B cell (primary cell): ENCODE measurements around the gene REPS2. TPM values are rescaled to one million over a fixed set of nuclear protein-coding genes. Genes with fewer than 3 reads are reported as not detected.

Experiments
- ATAC-seq: fragments of 200-7000 bp; cut with Tn5 transposase; one replicate; pipeline ENCODE4 v1.10.0; 2021; ENCODE audit warnings: low read depth, mild to moderate bottlenecking, moderate number of reproducible peaks, moderate library complexity
- CTCF ChIA-PET: fragments of 350-600 bp; sonication (Branson Sonifier 250); formaldehyde crosslinking; loops from one replicate; lab custom pipeline; 2021; ENCODE audit warnings: antibody characterized with exemption, inconsistent platforms; lab: Charles Lee
- POLR2A ChIA-PET: fragments of 350-600 bp; sonication (Branson Sonifier 250); formaldehyde crosslinking; loops from one replicate; lab custom pipeline; 2021; ENCODE audit warnings: antibody characterized with exemption; lab: Charles Lee
- DNase-seq: peaks from one replicate; pipeline ENCODE4 v3.0.0; 2013
- H2AFZ ChIP-seq: 2 replicates; pipeline ENCODE4 v1.6.1; 2012; ENCODE audit warnings: mild to moderate bottlenecking, low read depth, low read length; ENCODE audit not compliant: insufficient read depth, poor library complexity, severe bottlenecking
- H3K27ac ChIP-seq, 2 donors: 1 replicate in 1 of 2; 2 replicates in 1 of 2; pipeline ENCODE4 v1.5.1; 2012 to 2013; ENCODE audit warnings: low read length in 2 of 2, mild to moderate bottlenecking in 2 of 2, moderate library complexity in 1 of 2
- H3K27me3 ChIP-seq, 4 experiments: fragments of 200-600 bp in 1 of 4; sonication (generic) in 1 of 4; replicated peaks in 1 of 4; 1 replicate in 2 of 4; 2 replicates in 2 of 4; pipeline versions ENCODE4 v1.6.1 to v1.7.0; 2013 to 2016; ENCODE audit warnings: low read length in 3 of 4, mild to moderate bottlenecking in 2 of 4, mixed read lengths in 1 of 4, moderate library complexity in 1 of 4; ENCODE audit not compliant: insufficient read depth in 4 of 4, control insufficient read depth in 3 of 4; ENCODE audit errors: control extremely low read depth in 1 of 4
- H3K36me3 ChIP-seq, 2 experiments: replicated peaks in 1 of 2; 1 replicate in 1 of 2; 2 replicates in 1 of 2; pipeline versions ENCODE4 v1.6.1 to v1.7.1; 2013; ENCODE audit warnings: low read length in 1 of 2; ENCODE audit not compliant: insufficient read depth in 2 of 2, control insufficient read depth in 1 of 2; ENCODE audit errors: control extremely low read depth in 1 of 2, extremely low read depth in 1 of 2
- H3K4me1 ChIP-seq, 2 donors: fragments of 200-600 bp in 1 of 2; sonication (generic) in 1 of 2; 1 replicate in 1 of 2; 2 replicates in 1 of 2; pipeline versions ENCODE4 v1.5.1 to v1.6.1; 2013 to 2017; ENCODE audit warnings: low read length in 2 of 2; ENCODE audit not compliant: control insufficient read depth in 2 of 2, insufficient read depth in 2 of 2
- H3K4me2 ChIP-seq: replicated peaks from 2 replicates; pipeline ENCODE3; 2012; ENCODE audit warnings: mild to moderate bottlenecking, low read depth, low read length; ENCODE audit not compliant: poor library complexity, severe bottlenecking
- H3K4me3 ChIP-seq, 5 experiments: fragments of 200-600 bp in 1 of 5; sonication (generic) in 1 of 5; 1 replicate in 3 of 5; 2 replicates in 2 of 5; pipeline versions ENCODE4 v1.5.1 to v1.7.0; 2011 to 2016; ENCODE audit warnings: low read length in 4 of 5, mild to moderate bottlenecking in 4 of 5, low read depth in 2 of 5, control low read depth in 1 of 5, moderate library complexity in 1 of 5; ENCODE audit not compliant: insufficient read depth in 1 of 5; ENCODE audit errors: control extremely low read depth in 1 of 5, extremely low read depth in 1 of 5
- H3K79me2 ChIP-seq: fragments of 200-600 bp; sonication (generic); one replicate; pipeline ENCODE4 v1.6.0; 2016; ENCODE audit warnings: low read length; ENCODE audit not compliant: control insufficient read depth, insufficient read depth
- H3K9ac ChIP-seq: fragments of 200-600 bp; sonication (generic); 2 replicates; pipeline ENCODE4 v1.6.1; 2017; ENCODE audit warnings: mild to moderate bottlenecking, low read length, moderate library complexity
- H3K9me3 ChIP-seq, 3 donors: one replicate each; pipeline versions ENCODE4 v1.6.1 to v1.7.1; 2013; ENCODE audit warnings: low read length in 2 of 3; ENCODE audit not compliant: control insufficient read depth in 2 of 3, insufficient read depth in 1 of 3; ENCODE audit errors: control extremely low read depth in 1 of 3
- H4K20me1 ChIP-seq: 2 replicates; pipeline ENCODE4 v1.6.0; 2012; ENCODE audit warnings: mild to moderate bottlenecking, low read length; ENCODE audit not compliant: insufficient read depth, control insufficient read depth, poor library complexity, severe bottlenecking
- H3K27ac Mint-ChIP-seq: one replicate; pipeline ENCODE4 v1.8.0; 2021; ENCODE audit warnings: mixed read lengths
- H3K27me3 Mint-ChIP-seq: one replicate; pipeline ENCODE4 v1.8.0; 2021; ENCODE audit warnings: mixed read lengths
- H3K4me1 Mint-ChIP-seq: one replicate; pipeline ENCODE4 v1.8.0; 2021; ENCODE audit warnings: mixed read lengths
- H3K4me3 Mint-ChIP-seq: one replicate; pipeline ENCODE4 v1.8.0; 2021; ENCODE audit warnings: mixed read lengths
- H3K9me3 Mint-ChIP-seq: one replicate; pipeline ENCODE4 v1.8.0; 2022; ENCODE audit warnings: mixed read lengths; ENCODE audit not compliant: insufficient read depth
- EZH2 ChIP-seq: IDR thresholded peaks from 2 replicates; pipeline ENCODE4 v1.6.1; 2012; ENCODE audit warnings: borderline replicate concordance, low read depth, mild to moderate bottlenecking, moderate library complexity, low read length; ENCODE audit not compliant: insufficient read depth, poor library complexity, severe bottlenecking
- WGBS: methylation state at CpG from one replicate; pipeline ENCODE4 v1.1.5; 2013; ENCODE audit warnings: missing lambda C conversion rate; ENCODE audit not compliant: insufficient coverage; 5-methylcytosine and 5-hydroxymethylcytosine counted together
- intact Hi-C: fragments of 100-400 bp; cut with micrococcal nuclease; formaldehyde crosslinking; loops from one replicate; pipeline ENCODE4 v1.10.0; 2022
- polyA plus RNA-seq: library from polyadenylated mRNA; depleted of rRNA; stranded (reverse); fragments of >200 nt; gene quantifications from 2 replicates; pipeline ENCODE4 v1.2.3, GENCODE V29; 2012
- total RNA-seq, 2 donors: library from RNA; stranded (reverse); fragments of 120-200 nt in 1 of 2; gene quantifications; 1 replicate in 1 of 2; 2 replicates in 1 of 2; pipeline versions ENCODE4 v1.2.3 to v1.2.4, GENCODE V29; 2013 to 2022
- TF ChIP-seq, protein P1 (sequence below): fragments of 200-600 bp; IDR thresholded peaks from one replicate; pipeline ENCODE4 v1.8.0; 2022; ENCODE audit warnings: antibody characterized with exemption, mild to moderate bottlenecking

REPS2 gene
- total and polyA plus RNA-seq, 2 donors (not counting 1 experiment from before 2014, with no cell fraction given) = 1.1 to 4.9 TPM

DNA sequence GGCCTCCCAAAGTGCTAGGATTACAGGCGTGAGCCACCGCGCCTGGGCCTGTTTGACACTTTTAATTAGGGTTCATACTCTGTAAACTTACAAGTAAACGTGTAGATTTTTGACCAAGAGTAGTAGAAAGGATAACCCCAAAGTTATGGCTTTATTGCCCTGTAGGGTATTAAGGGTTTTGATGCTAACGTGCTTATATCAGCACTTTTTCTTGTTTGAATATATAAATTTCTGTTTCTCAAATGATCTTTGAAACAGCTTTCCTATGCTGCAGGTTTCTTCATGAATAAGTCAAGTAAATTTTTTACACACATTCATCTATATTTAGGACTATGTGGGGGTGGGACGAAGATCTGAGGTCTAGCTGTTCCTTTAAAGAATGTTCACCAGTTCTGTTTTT is 29.3 kb upstream of the REPS2 start:
- Histone ChIP-seq H3K36me3 (no peaks in the 10 kb centered on the region), H3K27me3 (no peaks in the 10 kb centered on the region), H3K27ac (no peak overlapping the region), H3K79me2 (no peaks in the 10 kb centered on the region), H3K4me1 (no peaks in the 10 kb centered on the region), H3K9me3 (no peaks in the 10 kb centered on the region), H4K20me1 (no peaks in the 10 kb centered on the region), H3K9ac (no peak overlapping the region), H2AFZ (no peak overlapping the region), H3K4me3 (no peak overlapping the region), H3K4me2 (no peak overlapping the region)
- Mint-ChIP-seq H3K4me3 (no peak overlapping the region), H3K27me3 (peaks cover 4% of the 10 kb centered on the region), H3K9me3 (no peaks in the 10 kb centered on the region), H3K27ac (no peak overlapping the region), H3K4me1 (no peaks in the 10 kb centered on the region)
- WGBS = no CpG with 5 or more reads among the region's 6 CpGs
- ChIA-PET POLR2A (no interaction called here), CTCF (no interaction called here)
- no peak for TF ChIP-seq EZH2
- TF ChIP-seq, protein P1, sequence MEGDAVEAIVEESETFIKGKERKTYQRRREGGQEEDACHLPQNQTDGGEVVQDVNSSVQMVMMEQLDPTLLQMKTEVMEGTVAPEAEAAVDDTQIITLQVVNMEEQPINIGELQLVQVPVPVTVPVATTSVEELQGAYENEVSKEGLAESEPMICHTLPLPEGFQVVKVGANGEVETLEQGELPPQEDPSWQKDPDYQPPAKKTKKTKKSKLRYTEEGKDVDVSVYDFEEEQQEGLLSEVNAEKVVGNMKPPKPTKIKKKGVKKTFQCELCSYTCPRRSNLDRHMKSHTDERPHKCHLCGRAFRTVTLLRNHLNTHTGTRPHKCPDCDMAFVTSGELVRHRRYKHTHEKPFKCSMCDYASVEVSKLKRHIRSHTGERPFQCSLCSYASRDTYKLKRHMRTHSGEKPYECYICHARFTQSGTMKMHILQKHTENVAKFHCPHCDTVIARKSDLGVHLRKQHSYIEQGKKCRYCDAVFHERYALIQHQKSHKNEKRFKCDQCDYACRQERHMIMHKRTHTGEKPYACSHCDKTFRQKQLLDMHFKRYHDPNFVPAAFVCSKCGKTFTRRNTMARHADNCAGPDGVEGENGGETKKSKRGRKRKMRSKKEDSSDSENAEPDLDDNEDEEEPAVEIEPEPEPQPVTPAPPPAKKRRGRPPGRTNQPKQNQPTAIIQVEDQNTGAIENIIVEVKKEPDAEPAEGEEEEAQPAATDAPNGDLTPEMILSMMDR = no peak
- no peak for DNase-seq
- intact Hi-C loops = no loop called here
- ATAC-seq = no peak

GRCh38 chrX:16918979-16919378 is 27.5 kb upstream of the REPS2 start:
- Mint-ChIP-seq H3K4me1 (no peaks in the 10 kb centered on the region), H3K9me3 (no peaks in the 10 kb centered on the region), H3K27ac (no peak overlapping the region), H3K4me3 (no peak overlapping the region), H3K27me3 (peaks cover 4% of the 10 kb centered on the region)
- no peak overlapping the region for H3K4me2 ChIP-seq
- no peak overlapping the region for H3K27ac ChIP-seq
- POLR2A ChIA-PET = no interaction called here
- H3K79me2 ChIP-seq = no peaks in the 10 kb centered on the region
- no peak overlapping the region for H3K4me3 ChIP-seq
- CTCF ChIA-PET = no interaction called here
- no peaks in the 10 kb centered on the region for H3K27me3 ChIP-seq
- DNase-seq = no peak
- no peaks in the 10 kb centered on the region for H3K36me3 ChIP-seq
- no peaks in the 10 kb centered on the region for H4K20me1 ChIP-seq
- H3K9me3 ChIP-seq = no peaks in the 10 kb centered on the region
- H3K9ac ChIP-seq = no peak overlapping the region
- no peak for ATAC-seq
- H2AFZ ChIP-seq = no peak overlapping the region
- H3K4me1 ChIP-seq = no peaks in the 10 kb centered on the region
- TF ChIP-seq, protein P1 = no peak
- TF ChIP-seq EZH2 = no peak
- intact Hi-C loops = no loop called here
